ENCODE data around the gene MARF1. TPM values are rescaled to one million over a fixed set of nuclear protein-coding genes. Genes with fewer than 3 reads are reported as not detected.

Gene MARF1
- total and polyA plus RNA-seq, 9 of the 15 experiments (the other 6 are each of a cell fraction or from before 2014, with no cell fraction given), result 4.7 to 33.2 (median 11.7) TPM

DNA sequence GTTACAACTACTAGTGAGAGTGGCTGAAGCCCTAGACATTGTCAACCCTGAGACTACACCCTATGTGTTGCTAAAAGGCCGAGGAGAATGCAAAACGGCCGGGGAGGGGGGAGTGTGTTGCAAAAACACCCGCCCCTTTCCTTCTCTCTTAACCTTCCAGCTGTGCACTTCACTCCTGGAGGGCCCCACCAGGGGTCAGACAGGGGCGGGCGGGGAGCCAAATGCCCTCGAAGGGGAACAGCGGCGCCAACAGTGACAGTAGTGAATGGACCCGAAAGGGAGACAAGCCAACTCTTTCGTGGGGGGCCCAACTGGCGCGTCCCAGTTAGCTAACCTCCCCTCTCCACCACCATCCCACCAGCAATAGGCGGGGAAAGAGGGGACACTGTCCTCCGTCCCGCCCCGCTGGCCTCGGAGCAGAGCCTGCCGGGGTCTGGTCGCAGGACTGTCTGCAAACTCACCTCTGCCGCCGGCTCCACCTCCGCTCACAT lies 352 bp downstream of the MARF1 start (continued):
- TF ChIP-seq NR4A1 (CRISPR knock-in tag; IDR thresholded peaks at IDR 0.05), result peak; percentile 19; the same call in 1 of the 2 replicates
- TF ChIP-seq NR4A1 (tag; IDR thresholded peaks at IDR 0.05), result 0 out of 2 replicates have a peak, but pooled peaks have one; percentile 46
- 0 out of 2 replicates have a peak, but pooled peaks have one; percentile 25 for TF ChIP-seq NBN (IDR thresholded peaks at IDR 0.05; ENCODE audit: low read depth)
- TF ChIP-seq NFIC (IDR thresholded peaks at IDR 0.05), result peak; percentile 97
- no peak for TF ChIP-seq HSF4 (CRISPR knock-in tag; IDR thresholded peaks at IDR 0.05; ENCODE audit: borderline replicate concordance)
- TF ChIP-seq SIX5 (IDR thresholded peaks at IDR 0.05; ENCODE audit: borderline replicate concordance in 1 of 2, insufficient read depth in 1 of 2, low read depth in 1 of 2, low read length in 2 of 2), result 0 out of 4 replicates have a peak, but pooled peaks of 1 of the 2 experiments have one; percentile 26
- 0 out of 2 replicates have a peak, but pooled peaks have one; percentile 70 for TF ChIP-seq POLR2A (conservative IDR thresholded peaks at IDR 0.05)
- no peak for TF ChIP-seq COPS2 (conservative IDR thresholded peaks at IDR 0.05)
- TF ChIP-seq, protein P1, sequence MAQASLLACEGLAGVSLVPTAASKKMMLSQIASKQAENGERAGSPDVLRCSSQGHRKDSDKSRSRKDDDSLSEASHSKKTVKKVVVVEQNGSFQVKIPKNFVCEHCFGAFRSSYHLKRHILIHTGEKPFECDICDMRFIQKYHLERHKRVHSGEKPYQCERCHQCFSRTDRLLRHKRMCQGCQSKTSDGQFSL (CRISPR knock-in tag; IDR thresholded peaks at IDR 0.05), result peak; percentile 95
- TF ChIP-seq, protein P1 (tag; IDR thresholded peaks at IDR 0.05), result no peak
- no peak for TF ChIP-seq NCOA4 (IDR thresholded peaks at IDR 0.05; ENCODE audit: partially characterized antibody)
- peak; percentile 78 to 81; a peak in 2 of 4 replicates for TF ChIP-seq SIN3A (IDR thresholded peaks at IDR 0.05; ENCODE audit: borderline replicate concordance in 2 of 2, control insufficient read depth in 1 of 2, low read depth in 2 of 2, low read length in 2 of 2)
- peak; percentile 77 for TF ChIP-seq NCOR1 (IDR thresholded peaks at IDR 0.05)
- TF ChIP-seq BCL6 (CRISPR knock-in tag; IDR thresholded peaks at IDR 0.05), result no peak
- TF ChIP-seq TAF7 (tag; IDR thresholded peaks at IDR 0.05), result no peak
- peak in 1 of 2 experiments; percentile 98; a peak in 3 of 4 replicates for TF ChIP-seq NONO (IDR thresholded peaks at IDR 0.05; ENCODE audit: low read depth in 2 of 2, low read length in 1 of 2)
- peak; percentile 88 for TF ChIP-seq POLR2G (IDR thresholded peaks at IDR 0.05; ENCODE audit: low read depth, low read length)
- TF ChIP-seq FIP1L1 (IDR thresholded peaks at IDR 0.05; ENCODE audit: low read depth, low read length, poor library complexity, severe bottlenecking), result peak; percentile 34
- TF ChIP-seq XRCC5 (IDR thresholded peaks at IDR 0.05; ENCODE audit: low read depth, low read length), result 0 out of 2 replicates have a peak, but pooled peaks have one; percentile 56
- TF ChIP-seq NFIX (CRISPR knock-in tag; IDR thresholded peaks at IDR 0.05; ENCODE audit: low read depth), result peak; percentile 59
- TF ChIP-seq SOX6 (IDR thresholded peaks at IDR 0.05), result peak; percentile 53; the same call in 1 of the 2 replicates
- TF ChIP-seq SAFB2 (IDR thresholded peaks at IDR 0.05; ENCODE audit: borderline replicate concordance, low read depth, low read length, severe bottlenecking), result no peak
- TF ChIP-seq, protein P2, sequence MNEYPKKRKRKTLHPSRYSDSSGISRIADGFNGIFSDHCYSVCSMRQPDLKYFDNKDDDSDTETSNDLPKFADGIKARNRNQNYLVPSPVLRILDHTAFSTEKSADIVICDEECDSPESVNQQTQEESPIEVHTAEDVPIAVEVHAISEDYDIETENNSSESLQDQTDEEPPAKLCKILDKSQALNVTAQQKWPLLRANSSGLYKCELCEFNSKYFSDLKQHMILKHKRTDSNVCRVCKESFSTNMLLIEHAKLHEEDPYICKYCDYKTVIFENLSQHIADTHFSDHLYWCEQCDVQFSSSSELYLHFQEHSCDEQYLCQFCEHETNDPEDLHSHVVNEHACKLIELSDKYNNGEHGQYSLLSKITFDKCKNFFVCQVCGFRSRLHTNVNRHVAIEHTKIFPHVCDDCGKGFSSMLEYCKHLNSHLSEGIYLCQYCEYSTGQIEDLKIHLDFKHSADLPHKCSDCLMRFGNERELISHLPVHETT (CRISPR knock-in tag; conservative IDR thresholded peaks at IDR 0.05 in 1 of 2, IDR thresholded peaks at IDR 0.05 in 1 of 2), result peak in 1 of 2 experiments; percentile 92; a peak in 1 of 4 replicates
- TF ChIP-seq TCF7L2 (IDR thresholded peaks at IDR 0.05; ENCODE audit: low read depth, low read length), result peak; percentile 72
- TF ChIP-seq YY1 (IDR thresholded peaks at IDR 0.05; ENCODE audit: borderline replicate concordance in 1 of 3, control insufficient read depth in 1 of 3, extremely low read depth in 1 of 3, insufficient read depth in 3 of 3, insufficient read length in 1 of 3, insufficient replicate concordance in 2 of 3, low read depth in 1 of 3, low read length in 2 of 3), result peak in 1 of 3 experiments; percentile 43
- no peak for TF ChIP-seq FOXK1 (CRISPR knock-in tag; IDR thresholded peaks at IDR 0.05; ENCODE audit: borderline replicate concordance)
